ENCODE data around the gene TMEM8B.
"Not testable (repeated sequence)": the region's sequence is repeated elsewhere in the genome, so short reads cannot be mapped to it uniquely, and the experiment has no call there.

TMEM8B gene

GRCh38 chr9:35869621-35870216 lies 40.7 kb downstream of the TMEM8B start:
- no peak for DNase-seq

DNA sequence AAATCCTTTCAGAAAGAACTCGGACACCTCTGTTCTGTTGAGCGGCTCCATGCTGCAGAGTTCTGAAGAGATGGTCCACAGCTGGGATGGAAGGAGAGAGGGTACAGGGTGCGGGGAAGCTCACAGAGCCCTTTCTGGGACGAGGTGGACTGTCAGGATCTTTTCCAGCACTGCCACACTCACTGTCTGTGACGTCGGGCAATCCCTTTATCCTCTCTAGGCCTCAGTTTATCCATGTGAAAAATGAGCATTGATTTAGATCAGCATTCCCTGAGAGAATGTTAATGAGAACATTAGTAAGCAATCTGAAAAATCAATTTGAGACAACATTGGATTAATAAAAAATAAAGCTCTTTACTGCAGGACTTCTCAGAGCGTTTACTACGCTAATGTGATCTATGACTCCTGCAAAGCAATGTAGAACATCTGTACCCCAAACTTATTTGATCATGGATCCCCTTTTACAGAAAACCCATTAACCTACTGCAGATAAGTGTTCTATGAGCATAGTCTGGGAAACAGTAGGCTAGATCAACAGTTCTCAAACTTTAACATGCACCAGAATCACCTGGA lies 41.4 kb downstream of the TMEM8B start, which contains the start of gene OR13J1:
Gene OR13J1, minus strand, starts transcription at position 51 of the 573 bp plus-strand sequence. Its CDS starts 0 bp downstream, at position 51.
- no peak for DNase-seq

- no peak for DNase-seq
Measured at GRCh38 chr9:35871545-35871944, 42.5 kb downstream of the TMEM8B start.

DNA sequence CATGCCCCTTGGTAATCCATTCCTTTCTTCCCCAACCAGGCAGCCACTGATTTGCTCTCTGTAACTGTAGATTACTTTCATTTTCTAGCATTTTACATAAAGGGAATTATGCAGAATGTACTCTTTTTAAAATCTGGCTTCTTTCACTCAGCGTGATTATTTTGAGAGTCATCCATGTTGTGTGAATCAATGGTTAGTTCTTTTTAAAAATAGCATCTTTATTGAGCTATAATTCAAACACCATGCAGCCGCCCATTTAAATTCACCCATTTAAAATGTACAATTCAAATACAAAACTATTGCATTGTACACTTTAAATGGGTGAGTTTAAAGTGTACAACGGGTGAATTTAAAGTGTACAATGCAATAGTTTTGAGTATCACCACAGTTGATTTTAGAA lies 43.5 kb downstream of the TMEM8B start:
- DNase-seq = no peak

GRCh38 chr9:35882263-35882848 lies 53.3 kb downstream of the TMEM8B start:
- no peak for DNase-seq

GRCh38 chr9:35882996-35883395 lies 54.0 kb downstream of the TMEM8B start:
- no peak for DNase-seq

- DNase-seq = not testable (repeated sequence)
Measured at GRCh38 chr9:35884908-35885307, 55.9 kb downstream of the TMEM8B start.

GRCh38 chr9:35891646-35892045 lies 62.6 kb downstream of the TMEM8B start:
- DNase-seq = no peak

DNA sequence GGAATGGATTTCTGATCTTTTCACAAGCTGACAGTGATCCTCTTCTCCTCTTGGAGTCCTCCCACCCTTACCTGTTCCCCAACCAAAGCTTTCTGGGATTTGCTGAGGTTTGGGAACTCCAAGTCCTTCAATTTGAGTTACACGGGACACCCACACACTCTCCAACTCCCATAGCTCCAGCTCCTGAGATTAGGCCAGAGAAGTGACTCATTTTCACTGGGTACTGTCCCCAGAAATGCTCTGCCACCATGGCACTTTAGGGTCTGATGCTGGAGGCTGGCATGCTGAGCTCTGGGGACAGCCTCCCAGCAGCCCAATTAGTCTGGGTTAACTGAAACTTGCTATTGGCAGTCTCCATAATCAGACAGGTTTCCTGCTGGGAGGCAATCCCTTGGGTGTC lies 63.0 kb downstream of the TMEM8B start:
- DNase-seq = no peak

- no peak for DNase-seq
Measured at GRCh38 chr9:35896570-35896969, 67.5 kb downstream of the TMEM8B start.

- not testable (repeated sequence) for DNase-seq
Measured at GRCh38 chr9:35897376-35898099, 68.5 kb downstream of the TMEM8B start.

- DNase-seq = no peak
Measured at GRCh38 chr9:35898337-35898736, 69.3 kb downstream of the TMEM8B start.

DNA sequence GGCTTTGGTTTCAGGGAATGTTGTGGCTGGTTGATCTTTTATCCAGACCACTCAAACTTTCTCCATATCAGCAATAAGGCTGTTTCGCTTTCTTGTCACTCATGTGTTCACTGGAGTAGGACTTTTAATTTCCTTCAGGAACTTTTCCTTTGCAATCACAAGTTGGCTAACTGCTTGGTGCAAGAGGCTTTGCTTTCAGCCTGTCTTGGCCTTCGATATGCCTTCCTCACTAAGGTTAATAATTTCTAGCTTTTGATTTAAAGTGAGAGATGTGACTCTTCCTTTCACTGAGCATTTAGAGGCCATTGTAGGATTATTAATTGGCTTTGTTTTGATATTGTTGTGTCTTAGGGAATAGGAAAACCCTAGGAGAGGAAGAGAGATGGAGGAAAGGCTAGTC lies 70.0 kb downstream of the TMEM8B start:
- DNase-seq = no peak

DNA sequence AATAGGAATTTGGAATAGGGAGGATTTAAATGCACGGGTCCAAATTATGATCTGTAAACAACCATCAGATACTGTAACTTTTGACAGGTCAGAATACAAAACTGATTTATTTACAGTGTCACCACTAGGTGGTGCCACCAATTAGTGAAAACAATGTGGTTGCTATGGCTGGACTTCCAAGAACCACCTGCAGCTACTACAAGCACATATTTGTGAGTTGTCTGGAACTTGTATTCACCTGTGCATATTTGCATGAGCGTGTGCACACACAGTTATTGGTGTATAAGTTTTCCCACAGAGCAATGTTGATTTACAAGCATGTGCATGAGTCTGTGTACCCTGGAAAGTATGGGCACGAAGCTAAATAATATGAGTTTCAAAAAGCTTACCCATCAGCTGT lies 74.0 kb downstream of the TMEM8B start:
- peak; percentile 22 for DNase-seq

DNA sequence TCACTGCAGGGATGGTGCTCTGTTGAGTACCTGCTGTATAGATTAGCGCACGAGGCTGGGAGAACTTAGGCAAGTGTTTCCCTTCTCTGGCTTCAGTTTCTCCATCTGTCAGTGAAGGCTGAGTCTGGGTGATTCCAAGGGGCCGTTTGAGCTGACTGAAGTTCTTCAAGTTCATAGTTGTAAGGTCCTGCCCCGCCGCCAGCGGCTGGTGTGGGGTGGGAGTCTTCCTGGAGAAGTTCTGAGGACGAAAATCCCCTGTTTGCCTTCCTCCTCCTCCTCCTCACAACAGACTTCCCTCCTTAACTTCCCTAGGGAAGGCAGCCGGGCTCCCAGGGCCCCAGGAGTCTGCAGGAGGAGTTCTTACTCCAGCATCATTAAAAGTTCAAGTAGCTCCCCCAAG lies 75.3 kb downstream of the TMEM8B start:
- DNase-seq = no peak

DNA sequence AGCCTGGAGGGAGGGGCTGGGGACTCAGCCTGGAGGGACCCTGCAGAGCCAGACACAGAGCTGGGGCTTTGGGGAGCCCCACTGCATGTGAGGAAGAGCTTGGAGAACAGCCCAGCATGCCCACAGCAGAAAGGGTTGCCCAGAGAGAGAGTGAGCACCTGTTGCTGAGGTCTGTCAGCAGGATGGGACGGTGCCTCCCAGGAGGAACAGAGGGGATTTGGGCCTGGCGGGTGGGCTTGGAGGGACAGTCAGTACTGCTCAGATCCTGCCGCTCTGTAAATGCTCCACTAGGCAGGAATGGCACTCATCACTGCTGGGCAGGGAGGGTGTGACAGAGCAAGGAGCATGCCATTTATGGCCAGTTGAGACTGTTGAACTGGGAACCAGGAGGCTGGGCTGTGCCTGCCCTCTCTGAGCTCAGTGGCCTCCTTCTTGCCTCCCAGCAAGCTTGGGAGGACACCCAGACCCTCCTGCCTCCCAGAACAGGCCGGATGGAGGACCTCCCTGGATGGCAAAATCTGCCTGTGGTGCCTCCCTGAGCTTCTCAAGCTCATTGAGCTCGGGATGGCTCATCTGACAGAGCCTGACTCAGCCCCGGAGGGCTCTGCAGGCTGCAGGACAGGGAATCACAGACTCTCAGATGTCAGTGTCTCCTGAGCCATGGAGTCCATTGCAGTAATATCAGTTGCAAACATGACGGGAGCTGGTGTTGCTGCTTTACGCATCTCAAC lies 76.2 kb downstream of the TMEM8B start:
- no peak for DNase-seq

GRCh38 chr9:35905912-35906679 lies 77.1 kb downstream of the TMEM8B start, which contains the start of gene HRCT1:
Gene HRCT1 (plus strand): TSS chr9:35906202. CDS start chr9:35906288, 86 bp downstream.
- DNase-seq = no peak

DNA sequence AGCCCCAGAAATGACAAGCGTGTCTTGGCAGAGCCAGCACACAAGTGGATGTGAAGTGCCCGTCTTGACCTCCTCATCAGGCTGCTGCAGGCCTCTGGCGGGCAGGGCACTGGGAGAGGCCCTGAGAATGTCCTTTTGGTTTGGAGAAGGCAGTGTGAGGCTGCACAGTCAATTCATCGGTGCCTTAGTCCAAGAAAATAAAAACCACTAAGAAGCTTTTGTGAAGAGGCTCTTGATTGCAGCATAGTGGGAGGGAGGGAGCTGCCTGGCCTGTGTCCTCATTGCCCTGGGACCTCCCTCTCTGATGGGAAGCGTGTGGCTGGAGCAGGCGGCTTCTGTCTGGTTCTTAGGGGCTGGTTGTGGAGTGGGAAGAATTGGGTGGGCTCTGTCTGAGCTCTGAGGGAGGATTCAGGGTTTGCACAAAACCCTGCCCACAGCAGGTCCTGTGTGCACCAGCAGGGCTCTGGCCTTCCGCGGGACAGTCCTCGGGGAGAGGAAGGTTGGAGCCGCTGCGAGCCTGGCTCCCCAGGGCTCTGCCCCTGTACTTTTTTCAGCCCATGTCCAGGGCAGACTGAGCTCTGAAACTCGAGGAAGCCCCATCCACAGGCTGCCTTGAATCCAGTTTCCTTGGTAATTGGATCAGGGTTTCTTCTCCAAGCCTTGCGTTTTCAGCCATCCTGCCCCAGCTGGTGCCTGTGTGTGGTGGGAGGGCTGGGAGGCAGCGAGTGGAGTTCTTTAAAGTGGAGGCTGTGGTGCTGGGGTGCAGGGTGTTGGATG lies 78.1 kb downstream of the TMEM8B start:
- DNase-seq = no peak

GRCh38 chr9:35907711-35908503 lies 78.9 kb downstream of the TMEM8B start:
- no peak for DNase-seq

DNA sequence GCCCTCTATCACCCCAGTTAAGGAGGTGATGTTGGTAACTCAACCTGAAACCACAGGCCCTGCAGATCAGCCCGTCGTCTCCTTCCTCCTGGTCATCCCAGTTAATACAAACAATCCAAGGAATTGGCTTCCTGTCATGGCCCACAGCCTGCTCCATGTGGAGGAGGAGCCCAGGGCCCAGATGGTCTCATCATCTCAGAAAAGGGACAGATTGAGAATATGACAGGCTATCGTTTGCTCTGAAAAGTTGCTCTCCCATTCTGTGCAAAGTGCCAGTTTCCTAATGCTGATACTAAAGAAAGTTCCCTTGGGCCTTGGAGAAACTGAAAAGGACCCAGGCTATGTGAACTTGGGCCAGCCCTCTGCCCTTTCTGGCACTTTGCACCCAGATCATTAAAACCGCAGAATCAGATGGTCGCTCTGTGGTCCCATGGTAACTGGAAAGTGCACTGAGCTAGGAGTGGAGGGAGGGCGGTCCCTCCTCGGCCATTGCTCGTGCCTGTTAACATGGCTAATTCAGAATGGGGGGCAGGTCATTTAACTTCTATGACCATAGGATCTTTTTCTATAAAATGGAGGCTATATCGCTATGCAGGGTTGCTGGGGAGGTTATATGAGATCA lies 79.6 kb downstream of the TMEM8B start:
- DNase-seq = no peak

Data from NCI-H1436 treated with DMSO at 0.1 percent for 48 hours (cell line).